OCI-LY3 (cell line): Measurements from ENCODE around the gene DOCK2.

Experiments
- CTCF ChIP-seq: fragments of 200-600, 300-600 bp; sonication (generic); IDR thresholded peaks from 2 replicates; pipeline ENCODE4 v1.5.1; 2014; ENCODE audit warnings: antibody characterized with exemption, low read length, low read depth
- EZH2phosphoT487 ChIP-seq: fragments of 200-600 bp; shearing (Covaris generic); IDR thresholded peaks from 2 replicates; pipeline ENCODE4 v1.6.1; 2018; ENCODE audit warnings: antibody characterized with exemption, mixed run types, low read depth

GRCh38 chr5:169869066-169869465, 232.0 kb downstream of the DOCK2 start:
- TF ChIP-seq CTCF = no peak
- TF ChIP-seq EZH2phosphoT487 = no peak
